Measurements from ENCODE around the gene ITGAE. TPM values are rescaled to one million over a fixed set of nuclear protein-coding genes. Genes with fewer than 3 reads are reported as not detected.

ITGAE gene
- total and polyA plus RNA-seq, 7 donors, result 13.8 to 47.8 (median 23.6) TPM

- ATAC-seq, result no peak
- Histone ChIP-seq H3K9me3 (no peaks in the 10 kb centered on the region), H3K36me3 (ENCODE audit: insufficient read depth in 1 of 2, low read depth in 1 of 2) (peaks cover 0 to 21% of the 10 kb centered on the region in 2 donors), H3K27ac (no peak overlapping the region), H3K4me3 (no peak overlapping the region), H3K4me1 (no peaks in the 10 kb centered on the region), H3K27me3 (ENCODE audit: insufficient read depth in 3 of 3, low read length in 2 of 3) (no peaks in the 10 kb centered on the region)
- intact Hi-C loops (cut with DNase I), result loop anchor here (5.0 kb wide), 3 partner anchors 43 to 138 kb away; partner anchors contain the start of gene HASPIN (in 1 of the 2)
- TF ChIP-seq, protein P1, sequence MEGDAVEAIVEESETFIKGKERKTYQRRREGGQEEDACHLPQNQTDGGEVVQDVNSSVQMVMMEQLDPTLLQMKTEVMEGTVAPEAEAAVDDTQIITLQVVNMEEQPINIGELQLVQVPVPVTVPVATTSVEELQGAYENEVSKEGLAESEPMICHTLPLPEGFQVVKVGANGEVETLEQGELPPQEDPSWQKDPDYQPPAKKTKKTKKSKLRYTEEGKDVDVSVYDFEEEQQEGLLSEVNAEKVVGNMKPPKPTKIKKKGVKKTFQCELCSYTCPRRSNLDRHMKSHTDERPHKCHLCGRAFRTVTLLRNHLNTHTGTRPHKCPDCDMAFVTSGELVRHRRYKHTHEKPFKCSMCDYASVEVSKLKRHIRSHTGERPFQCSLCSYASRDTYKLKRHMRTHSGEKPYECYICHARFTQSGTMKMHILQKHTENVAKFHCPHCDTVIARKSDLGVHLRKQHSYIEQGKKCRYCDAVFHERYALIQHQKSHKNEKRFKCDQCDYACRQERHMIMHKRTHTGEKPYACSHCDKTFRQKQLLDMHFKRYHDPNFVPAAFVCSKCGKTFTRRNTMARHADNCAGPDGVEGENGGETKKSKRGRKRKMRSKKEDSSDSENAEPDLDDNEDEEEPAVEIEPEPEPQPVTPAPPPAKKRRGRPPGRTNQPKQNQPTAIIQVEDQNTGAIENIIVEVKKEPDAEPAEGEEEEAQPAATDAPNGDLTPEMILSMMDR (IDR thresholded peaks at IDR 0.05), result no peak
- 65 to 71% (median 71%) methylated on average over 19 to 20 of the region's 20 CpGs for WGBS, 3 donors
- DNase-seq, result no peak
These were observed 121.4 kb downstream of the ITGAE start for GRCh38 chr17:3679531-3680126.

- H3K27ac ChIP-seq, result no peak overlapping the region
- H3K27me3 ChIP-seq (ENCODE audit: insufficient read depth in 3 of 3, low read length in 2 of 3), result no peaks in the 10 kb centered on the region
- H3K4me3 ChIP-seq, result no peak overlapping the region
- intact Hi-C loops (cut with DNase I), result no loop called here
- ATAC-seq (no peak), DNase-seq (peak in 1 of 2 donors; percentile 45)
- WGBS, 3 donors, result 85 to 88% (median 88%) methylated on average over 27 of the region's 27 CpGs
- no peaks in the 10 kb centered on the region for H3K4me1 ChIP-seq
- peaks cover 0 to 18% of the 10 kb centered on the region in 2 donors for H3K36me3 ChIP-seq (ENCODE audit: insufficient read depth in 1 of 2, low read depth in 1 of 2)
- no peaks in the 10 kb centered on the region for H3K9me3 ChIP-seq
- TF ChIP-seq, protein P1 (IDR thresholded peaks at IDR 0.05), result no peak
These were observed 122.0 kb downstream of the ITGAE start for GRCh38 chr17:3678821-3679530.

DNA sequence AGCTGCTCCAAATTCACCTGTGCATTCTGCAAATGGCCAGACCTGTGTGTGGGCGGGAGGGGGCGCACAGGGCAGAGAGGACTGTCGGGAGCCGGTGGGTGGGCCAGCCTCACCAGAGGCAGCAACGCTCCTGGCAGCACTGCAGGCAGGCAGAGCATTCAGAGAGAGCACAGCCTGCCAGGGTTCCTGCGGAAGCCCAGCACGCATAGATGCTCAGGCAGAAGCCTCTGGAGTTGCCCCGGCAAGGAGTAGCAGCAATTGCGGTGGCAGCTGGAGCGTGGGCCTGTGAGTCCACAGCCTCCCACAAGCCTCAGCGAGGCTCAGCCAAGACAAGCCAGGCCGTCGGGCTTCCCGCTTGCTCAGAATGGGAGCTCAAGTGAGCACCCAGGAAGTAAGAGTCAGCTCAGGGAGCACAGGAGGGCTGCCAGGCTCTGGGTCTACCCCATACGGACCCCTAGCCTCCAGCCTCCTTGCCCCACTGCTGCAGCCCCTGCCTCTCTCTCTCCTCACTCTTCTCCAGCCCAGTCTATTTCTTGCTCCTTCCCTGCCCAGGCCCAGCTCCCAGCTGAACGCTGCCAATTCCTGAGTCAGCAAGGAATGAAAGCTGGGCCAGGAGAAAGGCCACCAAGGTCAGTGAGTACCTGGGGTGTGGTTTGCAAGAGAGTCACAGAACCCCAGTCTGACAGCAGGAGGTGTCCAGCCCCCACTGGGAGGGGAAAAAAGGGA, 122.7 kb downstream of the ITGAE start:
- DNase-seq (peak in 1 of 2 donors; percentile 28), ATAC-seq (peak; percentile 10 to 31 (median 20))

GRCh38 chr17:3675886-3676285, 125.1 kb downstream of the ITGAE start:
- Histone ChIP-seq H3K27me3 (ENCODE audit: insufficient read depth in 3 of 3, low read length in 2 of 3) (no peaks in the 10 kb centered on the region), H3K4me3 (no peak overlapping the region), H3K4me1 (no peaks in the 10 kb centered on the region), H3K36me3 (ENCODE audit: insufficient read depth in 1 of 2, low read depth in 1 of 2) (peaks cover 0 to 28% of the 10 kb centered on the region in 2 donors), H3K27ac (no peak overlapping the region), H3K9me3 (no peaks in the 10 kb centered on the region)
- DNase-seq (no peak), ATAC-seq (no peak)
- intact Hi-C loops (cut with DNase I), result no loop called here
- TF ChIP-seq, protein P1 (IDR thresholded peaks at IDR 0.05), result no peak
- 85 to 89% (median 87%) methylated on average over 11 of the region's 11 CpGs for WGBS, 3 donors

More for the DNA sequence above, 122.7 kb downstream of the ITGAE start:
- Histone ChIP-seq H3K4me3 (no peak overlapping the region), H3K9me3 (no peaks in the 10 kb centered on the region), H3K27me3 (ENCODE audit: insufficient read depth in 3 of 3, low read length in 2 of 3) (no peaks in the 10 kb centered on the region), H3K36me3 (ENCODE audit: insufficient read depth in 1 of 2, low read depth in 1 of 2) (peaks cover 0 to 18% of the 10 kb centered on the region in 2 donors), H3K4me1 (no peaks in the 10 kb centered on the region), H3K27ac (no peak overlapping the region)
- 54 to 63% (median 59%) methylated on average over 16 of the region's 16 CpGs for WGBS, 3 donors
- intact Hi-C loops (cut with DNase I), result no loop called here
- TF ChIP-seq, protein P1 (IDR thresholded peaks at IDR 0.05), result no peak
